LoVo (cell line): ENCODE data around the gene ANO8.

Experiments
- DNase-seq: peaks from one replicate; pipeline ENCODE4 v3.0.0-alpha.2; 2016; ENCODE audit warnings: low spot score

The ANO8 gene

GRCh38 chr19:17328517-17329365 is 5.9 kb downstream of the ANO8 start:
- no peak for DNase-seq

DNA sequence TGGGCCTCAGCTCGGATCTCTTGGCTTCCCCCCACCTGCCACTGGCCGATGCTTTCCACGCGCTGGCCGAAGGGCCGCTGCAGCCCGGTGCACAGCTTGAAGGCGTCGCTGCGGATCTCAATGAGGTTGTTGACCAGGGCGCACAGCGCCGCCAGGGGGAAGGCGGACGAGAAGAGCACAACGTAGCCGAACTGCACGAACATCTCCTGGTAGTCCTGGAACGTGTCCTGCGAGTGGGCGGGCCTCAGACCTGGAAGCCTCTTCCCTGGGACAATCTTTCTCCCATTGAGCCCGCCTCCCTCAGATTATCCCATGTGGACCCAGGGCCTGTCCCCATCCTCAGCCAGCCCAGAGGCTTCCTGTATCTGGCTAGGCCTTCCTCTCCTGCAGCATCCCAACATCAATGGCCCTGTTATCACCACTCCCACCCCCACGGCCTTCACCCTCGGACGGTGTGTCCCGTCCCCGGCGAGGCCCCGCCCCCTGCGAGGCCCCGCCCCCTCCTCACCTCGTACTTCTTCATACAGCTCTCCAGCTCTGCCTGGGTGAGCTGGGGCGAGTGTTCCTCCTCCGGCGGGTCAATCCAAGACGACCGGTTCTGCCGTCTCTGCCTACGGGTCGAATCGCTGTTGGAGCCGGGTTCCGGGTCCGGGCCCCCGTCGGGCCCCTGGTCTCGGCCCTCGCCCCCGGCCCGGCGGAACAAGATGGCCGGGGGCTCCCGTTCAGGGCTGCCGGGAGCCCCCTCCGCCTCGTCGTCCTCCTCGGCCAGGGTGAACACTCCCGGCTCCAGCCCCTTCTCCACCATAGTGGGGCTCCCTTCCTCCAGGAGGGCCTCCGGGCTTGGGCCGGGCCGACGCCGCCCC is 6.8 kb downstream of the ANO8 start:
- no peak for DNase-seq

DNA sequence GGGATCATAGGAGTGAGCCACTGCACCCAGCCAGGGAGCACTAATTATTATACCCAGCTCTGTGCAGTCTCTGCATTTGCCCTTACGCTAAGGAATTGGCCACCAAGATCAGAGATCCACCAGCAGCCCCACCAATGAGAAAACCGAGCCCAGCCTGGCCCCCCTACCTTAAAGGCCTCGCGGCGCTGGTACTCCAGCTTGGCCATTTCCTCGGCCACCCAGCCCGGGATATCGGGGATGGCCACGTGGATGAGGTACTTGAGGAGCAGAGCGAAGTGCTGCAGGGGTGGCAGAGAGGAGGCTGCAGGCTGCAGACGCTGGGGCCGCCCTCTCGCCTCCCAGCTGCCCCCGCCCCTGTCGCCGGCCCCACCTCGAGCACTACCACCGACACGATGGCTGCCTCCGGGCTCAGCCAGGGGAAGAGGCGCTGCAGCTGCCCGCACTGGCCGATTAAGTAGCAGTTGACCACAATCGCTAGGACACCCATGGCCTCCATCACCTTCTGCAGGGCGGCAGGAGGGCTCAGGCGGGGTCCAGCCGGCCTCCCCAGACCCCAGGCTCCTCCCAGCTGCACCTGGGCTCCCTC is 7.5 kb downstream of the ANO8 start:
- no peak for DNase-seq

GRCh38 chr19:17326595-17326966 is 8.1 kb downstream of the ANO8 start:
- no peak for DNase-seq

DNA sequence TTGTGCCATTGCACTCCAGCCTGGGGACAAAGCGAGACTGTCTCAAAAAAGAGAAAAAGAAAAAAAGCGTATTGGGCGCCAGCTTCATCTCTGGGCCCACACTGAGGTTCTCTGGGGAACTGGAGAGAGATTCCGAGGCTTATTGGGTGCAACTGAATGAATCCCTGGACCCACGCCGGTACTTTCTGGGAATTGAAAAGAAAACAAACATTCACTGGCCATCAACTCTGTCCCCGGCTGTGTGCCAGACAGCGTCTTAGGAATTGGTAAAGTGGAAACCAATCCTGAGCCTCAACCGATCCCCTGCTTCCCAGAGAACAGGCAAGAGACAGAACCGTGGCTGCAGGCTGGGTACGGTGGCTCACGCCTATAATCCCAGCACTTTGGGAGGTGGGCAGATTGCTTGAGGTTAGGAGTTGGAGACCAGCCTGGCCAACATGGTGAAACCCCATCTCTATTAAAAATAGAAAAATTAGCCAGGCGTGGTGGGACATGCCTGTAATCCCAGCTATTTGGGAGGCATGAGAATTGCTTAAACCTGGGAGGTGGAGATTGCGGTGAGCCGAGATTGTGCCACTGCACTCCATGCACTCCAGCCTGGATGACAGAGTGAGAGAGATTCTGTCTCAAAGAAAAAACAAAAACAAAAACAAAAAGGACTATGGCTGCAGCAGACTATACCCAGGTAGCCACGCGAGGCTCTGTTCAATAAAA is 8.6 kb downstream of the ANO8 start:
- no peak for DNase-seq

DNA sequence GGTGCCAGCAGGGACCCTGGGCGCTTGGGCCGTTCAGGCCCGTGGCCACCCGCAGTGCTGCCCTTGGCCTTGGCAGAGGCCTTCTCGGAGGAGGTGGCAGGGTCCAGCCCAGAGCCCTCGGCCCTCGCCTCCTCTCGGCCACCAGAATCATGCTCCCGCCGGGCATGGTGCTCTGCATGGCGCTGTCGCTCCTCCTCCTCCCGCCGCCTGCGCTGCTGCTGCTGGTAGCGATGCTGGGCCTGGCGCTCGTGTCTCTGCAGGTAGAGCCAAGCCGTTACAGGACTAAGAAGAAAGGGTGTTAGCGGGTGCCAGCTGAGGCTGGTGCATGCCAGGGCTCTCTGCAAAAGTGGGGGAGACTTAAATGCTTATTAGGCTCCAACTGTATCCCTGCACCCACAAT is 9.5 kb downstream of the ANO8 start:
- no peak for DNase-seq

DNA sequence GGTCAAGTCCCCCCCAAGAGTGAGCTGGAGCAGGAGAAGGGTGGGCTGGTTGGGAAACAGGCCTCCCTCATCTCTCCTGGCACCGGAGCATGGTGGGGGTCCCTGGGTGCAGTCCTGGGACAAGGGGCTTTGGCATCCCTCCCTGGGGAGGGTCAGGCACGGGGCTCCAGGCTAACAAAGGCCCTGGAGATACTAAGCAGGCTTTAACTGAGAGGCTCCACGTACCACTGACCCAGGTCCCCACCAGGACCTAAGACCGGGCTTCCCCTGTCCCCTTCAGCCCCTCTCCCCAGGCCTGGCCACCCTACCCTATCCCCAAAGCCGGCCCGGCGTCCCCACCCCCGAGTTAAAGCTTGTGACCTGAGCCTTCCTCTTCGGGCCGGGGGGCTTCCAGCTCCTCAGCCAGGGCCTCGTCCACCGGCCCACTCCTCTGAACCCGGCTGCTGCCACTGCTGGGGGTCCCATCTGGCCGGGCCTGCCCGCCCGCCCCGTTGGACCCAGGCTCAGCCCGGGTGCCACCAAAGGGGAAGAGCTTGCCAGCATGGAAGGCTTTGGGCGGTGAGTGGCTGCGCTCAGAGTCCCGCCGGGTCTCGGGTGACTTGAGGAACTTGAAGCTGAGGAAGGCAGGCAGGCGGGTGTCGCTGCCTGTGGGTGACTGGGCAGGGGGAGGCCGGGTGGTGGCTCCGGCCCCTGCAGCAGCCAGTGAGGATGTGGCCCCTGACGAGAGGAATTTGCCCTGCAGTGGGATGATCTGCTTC is 10.1 kb downstream of the ANO8 start:
- DNase-seq: no peak

DNA sequence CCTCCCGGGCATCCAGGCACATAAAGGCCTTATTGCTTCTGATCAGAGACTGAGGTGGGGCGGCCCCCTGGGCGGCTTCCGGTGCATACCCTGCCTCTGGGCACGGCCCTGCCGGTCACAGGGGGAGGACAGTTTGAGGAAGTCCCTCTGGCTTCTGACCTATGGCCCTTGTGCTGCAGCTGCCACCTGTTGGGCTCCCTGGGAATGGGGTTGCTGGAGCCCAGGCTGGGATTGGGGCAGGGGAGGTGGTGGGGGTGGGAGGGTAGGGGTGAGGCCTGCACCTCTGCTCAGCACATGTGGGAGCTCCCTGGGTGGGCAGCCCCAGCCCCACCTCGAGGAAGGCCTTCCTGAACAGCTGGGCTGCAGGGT is 10.7 kb downstream of the ANO8 start:
- DNase-seq: no peak

DNA sequence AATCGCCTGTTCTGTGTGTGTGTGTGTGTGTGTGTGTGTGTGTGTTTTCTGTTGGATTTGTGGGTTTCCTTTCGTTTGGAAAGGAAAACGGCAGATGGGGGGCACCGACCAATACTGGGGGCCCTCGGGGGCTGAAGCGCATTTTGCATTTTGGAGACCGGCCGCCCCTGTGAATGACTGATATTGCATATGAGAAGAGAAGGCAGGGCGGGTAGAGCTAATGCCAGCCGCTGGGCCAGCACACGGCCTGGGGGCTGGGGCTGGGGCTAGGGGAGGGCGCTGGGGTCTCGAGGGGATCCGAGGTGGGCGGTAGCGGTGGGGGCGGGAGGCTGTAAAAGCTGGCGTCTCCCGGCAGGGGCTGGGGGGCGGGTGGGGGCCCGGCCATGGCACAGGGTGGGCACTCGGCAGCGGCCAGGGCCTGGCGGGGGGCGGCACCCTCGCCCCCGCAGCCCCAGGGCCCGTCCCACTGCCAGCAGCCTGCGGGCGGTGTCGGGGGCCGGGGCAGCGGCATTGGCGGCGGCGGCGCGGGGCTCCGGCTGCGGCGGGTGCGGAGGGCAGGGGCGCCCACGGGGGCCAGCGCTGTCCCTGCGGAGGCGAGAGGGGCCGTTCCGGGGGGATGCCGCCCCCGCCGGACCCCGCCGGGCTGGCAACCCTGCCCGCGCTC is 11.2 kb downstream of the ANO8 start:
- DNase-seq: no peak

DNA sequence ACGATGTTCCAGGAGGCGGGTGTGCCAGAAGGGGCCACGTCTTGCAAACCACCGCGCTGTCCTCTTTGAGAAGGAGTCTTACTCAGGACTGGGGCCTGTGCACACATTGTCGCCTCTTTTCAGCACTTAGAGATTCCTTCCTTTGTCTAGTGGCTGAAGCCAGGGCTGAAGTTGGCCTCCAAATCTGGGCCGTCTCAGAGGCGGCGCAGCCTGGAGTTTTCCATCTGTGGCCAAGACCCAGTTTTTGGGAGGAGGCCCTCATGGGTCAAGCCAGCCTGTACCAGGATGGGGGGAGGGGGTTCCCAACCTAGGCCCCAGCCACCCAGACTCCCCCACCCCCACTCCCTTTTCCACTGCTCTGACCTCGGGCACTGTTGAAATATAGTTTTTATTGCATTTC is 11.8 kb downstream of the ANO8 start:
- DNase-seq: no peak

DNA sequence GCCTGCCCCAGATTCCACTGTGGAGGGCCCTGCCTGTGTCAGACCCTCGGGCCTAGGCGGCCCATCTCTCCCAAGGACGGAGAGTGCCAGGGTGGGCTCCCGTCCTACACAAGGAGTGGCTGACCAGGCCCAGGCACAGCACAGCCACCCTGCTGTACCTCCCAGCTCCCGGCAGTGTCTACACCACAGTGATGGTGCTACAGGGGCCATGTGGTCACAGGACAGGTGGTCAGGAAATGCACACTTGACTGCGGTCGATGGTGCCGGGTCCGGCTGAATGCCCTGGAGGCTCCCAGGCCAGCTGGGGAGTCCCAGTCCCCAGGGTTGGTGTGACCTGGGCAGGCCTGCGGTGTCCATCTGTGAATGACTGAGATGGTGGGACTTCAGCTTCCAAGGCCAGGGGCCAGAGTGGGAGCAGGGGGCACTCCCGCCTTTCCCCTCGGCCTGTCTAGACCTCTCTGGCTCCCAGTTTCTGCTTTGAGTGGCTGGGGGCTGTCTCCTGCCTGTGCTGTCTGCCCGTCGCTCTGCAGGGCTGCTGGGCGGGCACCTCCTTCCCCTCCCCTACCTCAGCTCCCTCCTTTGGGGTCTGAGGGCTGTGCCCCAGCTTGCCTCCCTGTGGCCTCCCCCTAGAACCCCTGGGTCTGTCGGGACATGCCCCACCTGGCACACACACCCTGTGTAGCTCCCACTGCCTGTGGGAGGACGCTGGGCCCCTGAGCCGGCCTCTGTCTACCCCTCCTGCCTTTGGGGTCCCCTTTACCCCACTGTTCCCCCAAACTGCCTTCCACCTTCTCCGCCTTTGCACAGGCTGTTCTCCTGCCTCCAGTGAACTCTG is 12.8 kb downstream of the ANO8 start:
- DNase-seq: no peak

DNA sequence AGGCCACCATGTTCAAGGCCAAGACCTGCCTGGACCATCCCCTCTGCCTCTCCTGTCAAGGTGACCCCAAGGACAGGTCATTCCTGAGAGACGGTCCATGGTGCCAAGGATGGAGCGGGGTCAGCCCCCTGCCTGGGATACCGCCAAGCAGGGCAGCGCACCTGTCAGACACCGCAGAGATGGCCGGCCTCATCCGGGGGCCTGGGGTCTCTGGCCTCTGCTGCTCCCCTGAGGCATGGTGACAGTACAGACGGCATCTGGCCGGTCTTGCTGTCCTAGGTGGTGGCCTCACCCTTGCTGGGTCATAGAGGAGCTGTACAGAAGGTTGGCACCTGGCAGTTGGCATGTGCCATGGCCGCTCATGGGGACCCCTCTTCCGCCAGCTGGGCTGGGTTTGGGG is 14.2 kb downstream of the ANO8 start:
- DNase-seq: no peak

GRCh38 chr19:17319473-17320238 is 15.0 kb downstream of the ANO8 start:
- no peak for DNase-seq

DNA sequence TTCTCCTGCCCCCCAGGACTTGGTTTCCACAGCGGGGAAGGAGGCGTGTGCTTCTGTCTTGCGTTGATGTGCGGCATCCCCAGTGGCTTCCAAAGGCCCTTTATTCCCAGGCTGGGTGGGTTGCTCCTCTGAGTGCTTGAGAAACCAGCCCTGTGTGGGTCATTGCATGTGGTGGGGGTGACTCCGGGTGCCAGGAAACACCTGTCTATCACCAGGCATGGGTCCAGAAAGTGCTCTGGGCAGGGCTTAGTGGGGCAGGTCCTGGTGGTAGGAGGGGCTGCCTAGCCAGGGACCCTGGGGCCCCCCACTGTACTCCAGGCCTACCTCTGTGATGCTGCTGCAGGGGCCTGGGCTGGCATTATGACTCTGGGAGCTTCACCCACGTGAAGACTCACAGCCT is 15.7 kb downstream of the ANO8 start:
- DNase-seq: no peak

- no peak for DNase-seq
These were observed 20.6 kb downstream of the ANO8 start for GRCh38 chr19:17314007-17314593.

DNA sequence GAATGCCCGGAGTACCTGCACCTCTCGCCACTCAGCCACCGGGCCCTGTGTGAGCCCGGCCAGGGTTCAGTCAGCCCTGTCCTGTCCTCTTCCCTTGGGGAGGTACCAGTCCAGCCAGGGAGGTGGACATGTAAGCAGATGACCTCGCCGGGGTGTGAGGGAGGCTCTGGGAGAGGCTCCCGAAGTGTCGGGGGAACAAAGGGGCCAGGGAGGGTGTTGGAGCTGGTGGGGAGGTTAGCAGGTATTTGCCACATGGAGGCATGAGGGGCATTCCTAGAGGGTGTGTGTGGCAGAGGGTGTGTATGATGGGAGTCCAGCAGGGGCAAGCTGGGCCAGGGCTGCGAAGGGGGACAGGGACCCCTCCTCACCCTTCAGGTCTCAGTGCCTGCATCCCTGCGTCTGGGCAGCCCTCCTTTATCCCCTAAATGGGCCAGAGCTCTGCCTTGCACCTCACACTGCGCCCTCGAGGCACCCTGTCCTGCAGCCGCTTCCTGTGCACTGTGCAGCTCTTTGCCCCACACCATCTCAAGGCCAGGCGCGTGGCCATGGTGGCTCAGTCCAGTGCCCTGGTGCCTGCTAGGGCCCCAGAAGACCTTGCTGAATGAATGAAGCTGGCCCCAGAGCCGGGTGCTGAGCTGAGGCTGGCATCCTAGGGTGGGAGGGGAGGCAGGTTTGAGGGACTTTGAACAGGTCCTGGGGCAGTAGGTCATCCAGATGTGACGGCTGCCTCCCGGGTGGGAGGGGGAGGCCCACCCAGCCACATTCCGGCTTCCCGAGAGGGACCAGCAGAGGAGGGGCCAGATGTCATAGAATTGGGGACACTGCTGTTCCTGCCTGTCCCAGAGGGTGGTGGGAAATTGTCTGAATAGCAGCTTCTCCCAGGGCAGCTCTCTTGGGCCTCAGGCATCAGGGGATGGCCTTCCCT is 22.2 kb downstream of the ANO8 start:
- DNase-seq: no peak

GRCh38 chr19:17311455-17312188 is 23.0 kb downstream of the ANO8 start:
- DNase-seq: no peak
